ENCODE data around the gene TTLL10.

Gene TTLL10

GRCh38 chr1:1173793-1174415 lies at the start of gene TTLL10:
TTLL10 (plus strand) TSS chr1:1173880; CDS start chr1:1179216, 5,336 bp downstream.
- peak; percentile 42 for DNase-seq

GRCh38 chr1:1124508-1124785 lies 49.2 kb upstream of the TTLL10 start:
- DNase-seq: no peak

GRCh38 chr1:1124786-1125642 lies 48.7 kb upstream of the TTLL10 start:
- no peak for DNase-seq

GRCh38 chr1:1125945-1126344 lies 47.7 kb upstream of the TTLL10 start:
- DNase-seq: no peak

GRCh38 chr1:1127551-1128451 lies 45.9 kb upstream of the TTLL10 start:
- DNase-seq: no peak

GRCh38 chr1:1128454-1129139 lies 45.1 kb upstream of the TTLL10 start:
- no peak for DNase-seq

- no peak for DNase-seq
Measured at GRCh38 chr1:1129381-1129821, 44.3 kb upstream of the TTLL10 start.

- DNase-seq: no peak
Measured at GRCh38 chr1:1130206-1131120, 43.2 kb upstream of the TTLL10 start.

- no peak for DNase-seq
Measured at GRCh38 chr1:1132042-1132950, 41.4 kb upstream of the TTLL10 start.

GRCh38 chr1:1132956-1133750 lies 40.5 kb upstream of the TTLL10 start:
- DNase-seq: no peak

GRCh38 chr1:1134300-1134970 lies 39.2 kb upstream of the TTLL10 start:
- DNase-seq: no peak

- no peak for DNase-seq
Measured at GRCh38 chr1:1135339-1136136, 38.1 kb upstream of the TTLL10 start.

- no peak for DNase-seq
Measured at GRCh38 chr1:1136547-1137230, 37.0 kb upstream of the TTLL10 start.

- peak; percentile 61 for DNase-seq
Measured at GRCh38 chr1:1137256-1138045, 36.2 kb upstream of the TTLL10 start.

- no peak for DNase-seq
Measured at GRCh38 chr1:1140673-1141072, 33.0 kb upstream of the TTLL10 start.

GRCh38 chr1:1141244-1141910 lies 32.3 kb upstream of the TTLL10 start:
- DNase-seq: no peak

Measured in activated CD4-positive, alpha-beta T cell treated with anti-CD3 and anti-CD28 coated beads, Interleukin-2, amount 50 U/mL, for 1 hour (primary cell).